Prostate gland (tissue), 2 donors: ENCODE measurements around the gene RLIM.

ENCODE experiments used
- POLR2A ChIP-seq: fragments of 450-650 bp; IDR thresholded peaks from one replicate; pipeline ENCODE4 v1.6.1; 2016; ENCODE audit warnings: antibody characterized with exemption, mild to moderate bottlenecking
- TF ChIP-seq, protein P1 (sequence below), 4 experiments: fragments of 200-600 bp in 2 of 4; fragments of 450-650 bp in 2 of 4; sonication (generic) in 2 of 4; IDR thresholded peaks; 1 replicate in 3 of 4; 2 replicates in 1 of 4; pipeline ENCODE4 v1.5.1; 2016 to 2019; ENCODE audit warnings: antibody characterized with exemption in 4 of 4, mild to moderate bottlenecking in 2 of 4, moderate library complexity in 2 of 4

DNA sequence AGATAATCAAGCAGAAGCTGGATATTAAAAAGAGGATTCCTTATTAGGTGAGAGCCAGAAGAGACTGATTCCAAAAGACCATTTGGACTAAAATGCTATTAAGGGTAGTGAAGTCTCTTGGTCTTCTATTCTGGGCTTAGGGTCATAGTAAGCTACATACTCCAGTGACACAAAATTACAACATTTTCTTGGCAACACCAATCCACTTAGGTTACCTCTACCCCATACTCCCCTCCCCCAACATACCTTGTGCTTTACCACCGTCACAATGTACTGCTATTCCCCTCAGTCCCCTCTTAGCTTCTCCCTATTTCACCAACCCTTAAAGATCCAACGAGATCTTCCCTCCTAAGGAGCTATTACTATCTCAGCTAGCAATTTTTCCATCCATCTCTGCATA lies 11.4 kb downstream of the RLIM start:
- TF ChIP-seq POLR2A = no peak
- TF ChIP-seq, protein P1, sequence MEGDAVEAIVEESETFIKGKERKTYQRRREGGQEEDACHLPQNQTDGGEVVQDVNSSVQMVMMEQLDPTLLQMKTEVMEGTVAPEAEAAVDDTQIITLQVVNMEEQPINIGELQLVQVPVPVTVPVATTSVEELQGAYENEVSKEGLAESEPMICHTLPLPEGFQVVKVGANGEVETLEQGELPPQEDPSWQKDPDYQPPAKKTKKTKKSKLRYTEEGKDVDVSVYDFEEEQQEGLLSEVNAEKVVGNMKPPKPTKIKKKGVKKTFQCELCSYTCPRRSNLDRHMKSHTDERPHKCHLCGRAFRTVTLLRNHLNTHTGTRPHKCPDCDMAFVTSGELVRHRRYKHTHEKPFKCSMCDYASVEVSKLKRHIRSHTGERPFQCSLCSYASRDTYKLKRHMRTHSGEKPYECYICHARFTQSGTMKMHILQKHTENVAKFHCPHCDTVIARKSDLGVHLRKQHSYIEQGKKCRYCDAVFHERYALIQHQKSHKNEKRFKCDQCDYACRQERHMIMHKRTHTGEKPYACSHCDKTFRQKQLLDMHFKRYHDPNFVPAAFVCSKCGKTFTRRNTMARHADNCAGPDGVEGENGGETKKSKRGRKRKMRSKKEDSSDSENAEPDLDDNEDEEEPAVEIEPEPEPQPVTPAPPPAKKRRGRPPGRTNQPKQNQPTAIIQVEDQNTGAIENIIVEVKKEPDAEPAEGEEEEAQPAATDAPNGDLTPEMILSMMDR (IDR thresholded peaks at IDR 0.05) = no peak
